GM13977 (cell line): ENCODE data around the gene ACO1.

Experiments
- DNase-seq: peaks from one replicate; pipeline ENCODE4 v3.0.0; 2012; ENCODE audit warnings: low spot score
- in situ Hi-C: fragments of 300-500 bp; cut with MboI; formaldehyde crosslinking; loops from one replicate; pipeline ENCODE4 v1.12.0; 2022; ENCODE audit warnings: low sequenced_read_pairs, low pct_unique_long_range_greater_than_20kb, mixed read lengths, inconsistent platforms; ENCODE audit not compliant: unreplicated experiment
- TF ChIP-seq, protein P1 (sequence below): IDR thresholded peaks from 2 replicates; pipeline ENCODE4 v1.5.1; 2012; ENCODE audit warnings: mild to moderate bottlenecking, control low read depth; ENCODE audit not compliant: insufficient read depth; ENCODE audit errors: extremely low read depth, missing control alignments

Gene ACO1

GRCh38 chr9:32384364-32385151, at the start of gene ACO1:
ACO1 (plus strand) TSS chr9:32384643; CDS start chr9:32405507, 20,864 bp downstream.
- in situ Hi-C loops = loop anchor here (5.0 kb wide), 1 partner anchor 193 kb away; no protein-coding TSS in a partner anchor
- TF ChIP-seq, protein P1, sequence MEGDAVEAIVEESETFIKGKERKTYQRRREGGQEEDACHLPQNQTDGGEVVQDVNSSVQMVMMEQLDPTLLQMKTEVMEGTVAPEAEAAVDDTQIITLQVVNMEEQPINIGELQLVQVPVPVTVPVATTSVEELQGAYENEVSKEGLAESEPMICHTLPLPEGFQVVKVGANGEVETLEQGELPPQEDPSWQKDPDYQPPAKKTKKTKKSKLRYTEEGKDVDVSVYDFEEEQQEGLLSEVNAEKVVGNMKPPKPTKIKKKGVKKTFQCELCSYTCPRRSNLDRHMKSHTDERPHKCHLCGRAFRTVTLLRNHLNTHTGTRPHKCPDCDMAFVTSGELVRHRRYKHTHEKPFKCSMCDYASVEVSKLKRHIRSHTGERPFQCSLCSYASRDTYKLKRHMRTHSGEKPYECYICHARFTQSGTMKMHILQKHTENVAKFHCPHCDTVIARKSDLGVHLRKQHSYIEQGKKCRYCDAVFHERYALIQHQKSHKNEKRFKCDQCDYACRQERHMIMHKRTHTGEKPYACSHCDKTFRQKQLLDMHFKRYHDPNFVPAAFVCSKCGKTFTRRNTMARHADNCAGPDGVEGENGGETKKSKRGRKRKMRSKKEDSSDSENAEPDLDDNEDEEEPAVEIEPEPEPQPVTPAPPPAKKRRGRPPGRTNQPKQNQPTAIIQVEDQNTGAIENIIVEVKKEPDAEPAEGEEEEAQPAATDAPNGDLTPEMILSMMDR = peak; percentile 12

DNA sequence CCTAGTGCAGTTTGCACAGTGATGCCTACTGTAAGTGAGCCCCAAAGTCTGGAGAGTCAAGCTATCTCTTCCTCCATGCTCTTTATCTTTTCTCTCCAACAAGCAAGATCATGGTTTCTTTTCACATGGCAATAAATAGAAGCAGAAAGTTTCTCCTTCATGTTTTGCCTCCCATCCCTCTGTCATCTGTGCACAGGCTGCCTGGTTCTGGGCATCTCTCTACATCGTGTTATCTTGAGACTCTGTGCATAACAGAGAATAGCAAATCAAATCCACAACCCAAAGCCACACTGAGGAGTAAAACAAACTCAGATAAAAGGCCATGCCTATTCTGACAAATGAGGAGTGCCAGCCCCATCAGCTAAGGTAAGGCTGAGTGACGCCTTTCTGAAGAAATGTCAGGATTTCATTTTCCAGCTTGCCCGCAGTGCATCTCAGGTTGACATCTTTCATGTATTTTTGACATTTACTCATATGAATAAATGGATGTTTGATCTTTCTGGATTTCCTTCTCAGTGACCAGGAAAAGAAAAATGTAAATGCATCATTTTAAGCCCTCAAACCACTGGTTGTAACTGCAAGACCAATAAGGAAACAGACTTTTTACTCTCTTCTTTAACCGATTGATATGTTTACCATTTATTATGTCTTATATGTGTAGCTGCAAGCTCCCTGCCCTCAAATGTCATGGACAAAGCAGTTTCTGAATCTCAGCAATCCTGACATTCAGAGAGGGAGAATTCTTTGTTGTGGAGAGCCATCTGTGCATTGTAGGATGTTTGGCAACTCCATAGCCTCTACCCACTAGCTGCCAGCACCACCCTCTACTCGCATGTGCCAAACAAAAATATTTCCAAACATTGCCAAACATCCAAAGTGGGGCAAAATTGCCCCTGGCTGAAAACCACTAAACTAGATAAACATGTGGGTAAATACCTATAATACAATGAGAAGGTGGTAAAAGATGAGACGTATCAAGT, 49.2 kb upstream of the ACO1 start:
- in situ Hi-C loops = no loop called here
- TF ChIP-seq, protein P1 = no peak
- DNase-seq = no peak

More at GRCh38 chr9:32384364-32385151, at the start of gene ACO1:
- DNase-seq = peak; percentile 95

DNA sequence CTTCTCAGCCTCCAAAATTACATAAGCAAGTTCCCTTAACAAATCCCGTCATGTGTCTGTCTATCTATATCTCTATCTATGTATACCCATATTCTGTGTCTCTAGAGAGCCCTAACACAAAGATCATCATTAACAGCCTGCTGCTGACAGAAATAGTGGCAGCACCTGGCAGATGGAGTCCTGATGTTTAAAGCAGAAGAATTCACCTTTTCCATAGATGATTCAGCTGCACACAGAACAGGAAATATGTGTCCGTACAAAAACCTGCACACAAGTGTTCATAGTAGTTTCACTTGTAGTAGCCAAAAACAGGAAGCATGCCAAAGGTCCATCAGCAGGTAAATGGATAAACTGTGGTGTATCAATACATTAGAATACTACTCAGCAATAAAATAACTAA, 45.0 kb upstream of the ACO1 start:
- in situ Hi-C loops = no loop called here
- TF ChIP-seq, protein P1 = no peak
- DNase-seq = no peak

DNA sequence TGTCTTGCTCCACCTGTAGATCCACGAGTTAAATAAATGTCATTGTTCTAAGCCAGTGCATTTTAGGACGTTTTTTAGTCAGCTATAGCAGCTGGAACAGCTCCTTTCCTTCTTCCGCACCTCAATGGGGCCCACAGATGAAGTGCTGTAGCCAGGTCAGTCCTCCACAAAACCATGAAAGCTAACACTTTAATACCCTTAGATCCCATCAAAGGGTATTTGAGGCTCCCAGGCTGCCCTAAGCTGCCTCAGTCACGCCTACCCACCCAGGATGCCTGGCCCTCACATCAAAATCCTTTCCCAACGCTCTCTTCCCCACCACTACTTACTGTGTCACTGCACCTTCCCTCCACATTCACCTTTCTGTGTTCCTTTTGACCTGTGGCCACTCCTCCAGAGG, 44.1 kb upstream of the ACO1 start:
- in situ Hi-C loops = no loop called here
- TF ChIP-seq, protein P1 = no peak
- no peak for DNase-seq

- no peak for DNase-seq
- TF ChIP-seq, protein P1 = no peak
- in situ Hi-C loops = no loop called here
Observed at GRCh38 chr9:32344551-32345182, 39.8 kb upstream of the ACO1 start.

DNA sequence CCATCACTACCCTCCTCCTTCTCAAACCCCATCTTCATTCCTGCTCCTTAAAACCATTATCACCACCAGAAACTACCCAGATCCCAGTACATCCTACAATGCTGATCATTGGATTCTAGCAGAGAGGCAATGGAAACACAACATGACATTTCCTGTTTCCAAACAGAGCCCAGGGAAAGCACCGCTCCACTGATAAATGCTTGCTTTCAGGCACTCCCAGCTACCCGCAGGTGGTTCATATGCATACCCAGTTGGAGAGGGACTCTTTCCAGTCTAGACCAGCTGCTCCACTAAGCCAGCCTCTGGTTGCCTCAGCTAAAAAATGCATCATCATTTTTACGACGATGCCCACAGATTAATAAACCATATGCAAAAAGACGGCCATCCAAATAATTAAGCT, 39.2 kb upstream of the ACO1 start:
- no peak for DNase-seq
- TF ChIP-seq, protein P1 = no peak
- in situ Hi-C loops = no loop called here
